IMR-90 (cell line): ENCODE results near the gene TMEM271. TPM values are rescaled to one million over a fixed set of nuclear protein-coding genes. Genes with fewer than 3 reads are reported as not detected.

Source experiments
- ATAC-seq: fragments of 200-7000 bp; cut with Tn5 transposase; 2 replicates; pipeline ENCODE4 v1.9.1; 2020; ENCODE audit warnings: low read depth, mild to moderate bottlenecking, moderate library complexity
- BruUV-seq: library from RNA; stranded (reverse); fragments of 400-500 nt; replicated peaks from 2 replicates; lab custom pipeline; 2021; lab: Mats Ljungman, UMichigan
- CTCF ChIA-PET: fragments of 300-600 bp; formaldehyde crosslinking; extraction: SDS; loops from one replicate; lab custom pipeline; 2021; ENCODE audit warnings: antibody characterized with exemption; lab: Yijun Ruan, JAX
- POLR2A ChIA-PET: fragments of 300-600 bp; sonication (Branson Sonifier 250); formaldehyde crosslinking; loops from one replicate; lab custom pipeline; 2022; ENCODE audit warnings: antibody characterized with exemption; ENCODE audit not compliant: unreplicated experiment; lab: Charles Lee
- DNase-seq: peaks from one replicate; pipeline ENCODE4 v3.0.0; 2013
- H2AFZ ChIP-seq: replicated peaks from 2 replicates; pipeline ENCODE3; 2013; ENCODE audit warnings: low read length, mild to moderate bottlenecking; ENCODE audit not compliant: poor library complexity
- H2AK5ac ChIP-seq: 2 replicates; pipeline ENCODE4 v1.6.1; 2013; ENCODE audit warnings: low read depth, low read length, inconsistent platforms
- H2AK9ac ChIP-seq: replicated peaks from 2 replicates; pipeline ENCODE3; 2013; ENCODE audit warnings: mild to moderate bottlenecking, low read depth, low read length, moderate library complexity; ENCODE audit not compliant: poor library complexity
- H2BK120ac ChIP-seq: 2 replicates; pipeline ENCODE4 v1.6.1; 2013; ENCODE audit warnings: low read depth, low read length, inconsistent platforms
- H2BK15ac ChIP-seq: 3 replicates; pipeline ENCODE4 v1.6.1; 2013; ENCODE audit warnings: low read depth, low read length, inconsistent platforms
- H2BK20ac ChIP-seq: 2 replicates; pipeline ENCODE4 v1.6.1; 2013; ENCODE audit warnings: low read depth, mild to moderate bottlenecking, inconsistent platforms, low read length, moderate library complexity
- H2BK5ac ChIP-seq: 2 replicates; pipeline ENCODE4 v1.6.1; 2013; ENCODE audit warnings: mild to moderate bottlenecking, low read depth, low read length, inconsistent platforms; ENCODE audit not compliant: poor library complexity, severe bottlenecking
- H3K14ac ChIP-seq: replicated peaks from 2 replicates; pipeline ENCODE4 v1.6.1; 2013; ENCODE audit warnings: low read depth, low read length, inconsistent platforms
- H3K18ac ChIP-seq: 2 replicates; pipeline ENCODE4 v1.6.1; 2013; ENCODE audit warnings: low read depth, low read length, control low read depth
- H3K23ac ChIP-seq: 2 replicates; pipeline ENCODE4 v1.6.1; 2013; ENCODE audit warnings: low read depth, low read length, inconsistent platforms
- H3K27ac ChIP-seq: 2 replicates; pipeline ENCODE4 v1.5.1; 2013; ENCODE audit warnings: mild to moderate bottlenecking, control low read depth, low read length; ENCODE audit not compliant: insufficient read depth
- H3K27me3 ChIP-seq: 2 replicates; pipeline ENCODE4 v1.6.1; 2013; ENCODE audit warnings: low read length; ENCODE audit not compliant: control insufficient read depth, insufficient read depth
- H3K36me3 ChIP-seq: 2 replicates; pipeline ENCODE4 v1.6.1; 2013; ENCODE audit warnings: low read length, mixed read lengths; ENCODE audit not compliant: control insufficient read depth, insufficient read depth
- H3K4ac ChIP-seq: 2 replicates; pipeline ENCODE4 v1.6.1; 2013; ENCODE audit warnings: low read depth, low read length, inconsistent platforms
- H3K4me1 ChIP-seq: 2 replicates; pipeline ENCODE4 v1.6.1; 2013; ENCODE audit warnings: low read length, mixed read lengths; ENCODE audit not compliant: control insufficient read depth, insufficient read depth
- H3K4me2 ChIP-seq: 2 replicates; pipeline ENCODE4 v1.6.1; 2013; ENCODE audit warnings: low read depth, mild to moderate bottlenecking, control low read depth, low read length, moderate library complexity
- H3K4me3 ChIP-seq: 2 replicates; pipeline ENCODE4 v1.5.1; 2013; ENCODE audit warnings: low read depth, mild to moderate bottlenecking, control low read depth, low read length, moderate library complexity; ENCODE audit not compliant: insufficient read depth
- H3K56ac ChIP-seq: 2 replicates; pipeline ENCODE4 v1.6.1; 2013; ENCODE audit warnings: low read length, inconsistent platforms; ENCODE audit not compliant: insufficient read depth; ENCODE audit errors: extremely low read depth
- H3K79me1 ChIP-seq, 2 experiments: 2 replicates each; pipeline ENCODE4 v1.6.1; 2013; ENCODE audit warnings: low read length in 2 of 2, inconsistent platforms in 1 of 2, low read depth in 1 of 2
- H3K9ac ChIP-seq: 2 replicates; pipeline ENCODE4 v1.6.1; 2013; ENCODE audit warnings: low read depth, low read length, control low read depth
- H3K9me1 ChIP-seq: 2 replicates; pipeline ENCODE4 v1.6.1; 2013; ENCODE audit warnings: low read length, inconsistent platforms; ENCODE audit not compliant: insufficient read depth
- H3K9me3 ChIP-seq: 2 replicates; pipeline ENCODE4 v1.6.1; 2013; ENCODE audit warnings: low read length; ENCODE audit not compliant: control insufficient read depth, insufficient read depth
- H4K20me1 ChIP-seq: 2 replicates; pipeline ENCODE4 v1.6.1; 2013; ENCODE audit warnings: low read length, inconsistent platforms; ENCODE audit not compliant: insufficient read depth
- H4K5ac ChIP-seq: 2 replicates; pipeline ENCODE4 v1.6.1; 2013; ENCODE audit warnings: mild to moderate bottlenecking, low read depth, low read length, control low read depth
- H4K8ac ChIP-seq, 2 experiments: 2 replicates each; pipeline ENCODE4 v1.6.1; 2013; ENCODE audit warnings: low read depth in 2 of 2, low read length in 2 of 2, control low read depth in 1 of 2, inconsistent platforms in 1 of 2
- H4K91ac ChIP-seq: 2 replicates; pipeline ENCODE4 v1.6.1; 2013; ENCODE audit warnings: low read depth, low read length, inconsistent platforms; ENCODE audit not compliant: insufficient read depth
- BHLHE40 ChIP-seq: fragments of 150-350 bp; IDR thresholded peaks from 2 replicates; pipeline ENCODE4 v1.6.1; 2016; ENCODE audit warnings: mild to moderate bottlenecking, low read depth, low read length
- FOS ChIP-seq: fragments of 150-350 bp; IDR thresholded peaks from 2 replicates; pipeline ENCODE4 v1.6.1; 2016; ENCODE audit warnings: low read depth, low read length
- POLR2A ChIP-seq: IDR thresholded peaks from 2 replicates; pipeline ENCODE4 v1.6.1; 2012; ENCODE audit warnings: mild to moderate bottlenecking, low read depth, low read length
- RCOR1 ChIP-seq: IDR thresholded peaks from 2 replicates; pipeline ENCODE4 v1.6.1; 2012; ENCODE audit warnings: mild to moderate bottlenecking, low read length, improper control_type of control experiment; ENCODE audit not compliant: insufficient replicate concordance
- RFX5 ChIP-seq: IDR thresholded peaks from 2 replicates; pipeline ENCODE4 v1.8.0; 2012; ENCODE audit warnings: low read depth, mild to moderate bottlenecking, low read length, moderate library complexity
- WGBS, 2 experiments: methylation state at CpG; one replicate each; pipeline versions ENCODE4 v1.1.5 to v1.1.7; 2013; ENCODE audit warnings: missing lambda C conversion rate in 2 of 2; ENCODE audit not compliant: insufficient read length in 1 of 2; ENCODE audit errors: extremely low coverage in 2 of 2; 5-methylcytosine and 5-hydroxymethylcytosine counted together
- dilution Hi-C: fragments of 300-500 bp; cut with HindIII; formaldehyde crosslinking; loops from one replicate; pipeline ENCODE4 v1.14.3; 2018; ENCODE audit warnings: low sequenced_read_pairs; ENCODE audit not compliant: unreplicated experiment
- in situ Hi-C: fragments of 300-500 bp; cut with MboI; formaldehyde crosslinking; loops from 3 replicates; pipeline ENCODE4 v1.14.3; 2019; ENCODE audit warnings: low sequenced_read_pairs, inconsistent platforms, mixed read lengths
- intact Hi-C: fragments of 100-400 bp; cut with micrococcal nuclease; formaldehyde crosslinking; loops from 2 replicates; pipeline ENCODE4 v1.10.0; 2022
- polyA plus RNA-seq, 3 experiments: library from polyadenylated mRNA; depleted of rRNA; stranded (reverse); fragments of >200 nt; gene quantifications; 2 replicates each; pipeline ENCODE4 v1.2.3, GENCODE V29; 2012; ENCODE audit warnings: low replicate concordance in 1 of 3
- total RNA-seq: library from RNA; depleted of rRNA; stranded (reverse); fragments of >200 nt; gene quantifications from 2 replicates; pipeline ENCODE4 v1.2.3, GENCODE V29; 2012

Gene TMEM271
- total and polyA plus RNA-seq, 2 of the 4 experiments (the other 2 are of a cell fraction): not detected

- in situ Hi-C loops (no loop called here), dilution Hi-C loops (no loop called here), intact Hi-C loops (no loop called here)
- WGBS, 2 experiments: 89% methylated on average over 21 of the region's 36 CpGs; no CpG with 5 or more reads in 1 of the 2 experiments
- Histone ChIP-seq H3K56ac (no peak overlapping the region), H3K9me3 (no peaks in the 10 kb centered on the region), H3K23ac (no peak overlapping the region), H3K27ac (no peak overlapping the region), H2AK5ac (no peak overlapping the region), H3K27me3 (no peaks in the 10 kb centered on the region), H3K4ac (no peak overlapping the region), H4K20me1 (no peaks in the 10 kb centered on the region), H2BK120ac (no peak overlapping the region), H3K4me3 (no peak overlapping the region), H3K36me3 (peaks cover 46% of the 10 kb centered on the region), H2BK5ac (no peak overlapping the region), H2AK9ac (no peak overlapping the region), H3K79me1 (no peaks in the 10 kb centered on the region), H4K5ac (no peak overlapping the region), H2BK20ac (no peak overlapping the region), H3K14ac (no peak overlapping the region), H2AFZ (no peak overlapping the region), H3K18ac (no peak overlapping the region), H3K9me1 (no peaks in the 10 kb centered on the region), H2BK15ac (no peak overlapping the region), H3K4me2 (no peak overlapping the region), H3K4me1 (no peaks in the 10 kb centered on the region), H3K9ac (no peak overlapping the region), H4K91ac (no peak overlapping the region), H4K8ac (no peak overlapping the region)
- POLR2A ChIA-PET: no interaction called here
- CTCF ChIA-PET: no interaction called here
- no TSS peak for BruUV-seq
- TF ChIP-seq RFX5: no peak
- no peak for TF ChIP-seq POLR2A
- TF ChIP-seq RCOR1: no peak
- no peak for TF ChIP-seq BHLHE40
- TF ChIP-seq FOS: no peak
- ATAC-seq (no peak), DNase-seq (no peak)
Observed at GRCh38 chr4:536351-536972, 39.6 kb downstream of the TMEM271 start.
